CD4-positive, alpha-beta T cell treated with Interleukin-6 at 100 ng/mL for 8 hours (primary cell): ENCODE measurements around the gene ADAT1.

Experiments used
- DNase-seq: peaks from one replicate; pipeline ENCODE4 v3.0.0-alpha.2; 2020; ENCODE audit warnings: mixed read lengths, low spot score

Gene ADAT1, protein sequence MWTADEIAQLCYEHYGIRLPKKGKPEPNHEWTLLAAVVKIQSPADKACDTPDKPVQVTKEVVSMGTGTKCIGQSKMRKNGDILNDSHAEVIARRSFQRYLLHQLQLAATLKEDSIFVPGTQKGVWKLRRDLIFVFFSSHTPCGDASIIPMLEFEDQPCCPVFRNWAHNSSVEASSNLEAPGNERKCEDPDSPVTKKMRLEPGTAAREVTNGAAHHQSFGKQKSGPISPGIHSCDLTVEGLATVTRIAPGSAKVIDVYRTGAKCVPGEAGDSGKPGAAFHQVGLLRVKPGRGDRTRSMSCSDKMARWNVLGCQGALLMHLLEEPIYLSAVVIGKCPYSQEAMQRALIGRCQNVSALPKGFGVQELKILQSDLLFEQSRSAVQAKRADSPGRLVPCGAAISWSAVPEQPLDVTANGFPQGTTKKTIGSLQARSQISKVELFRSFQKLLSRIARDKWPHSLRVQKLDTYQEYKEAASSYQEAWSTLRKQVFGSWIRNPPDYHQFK

DNA sequence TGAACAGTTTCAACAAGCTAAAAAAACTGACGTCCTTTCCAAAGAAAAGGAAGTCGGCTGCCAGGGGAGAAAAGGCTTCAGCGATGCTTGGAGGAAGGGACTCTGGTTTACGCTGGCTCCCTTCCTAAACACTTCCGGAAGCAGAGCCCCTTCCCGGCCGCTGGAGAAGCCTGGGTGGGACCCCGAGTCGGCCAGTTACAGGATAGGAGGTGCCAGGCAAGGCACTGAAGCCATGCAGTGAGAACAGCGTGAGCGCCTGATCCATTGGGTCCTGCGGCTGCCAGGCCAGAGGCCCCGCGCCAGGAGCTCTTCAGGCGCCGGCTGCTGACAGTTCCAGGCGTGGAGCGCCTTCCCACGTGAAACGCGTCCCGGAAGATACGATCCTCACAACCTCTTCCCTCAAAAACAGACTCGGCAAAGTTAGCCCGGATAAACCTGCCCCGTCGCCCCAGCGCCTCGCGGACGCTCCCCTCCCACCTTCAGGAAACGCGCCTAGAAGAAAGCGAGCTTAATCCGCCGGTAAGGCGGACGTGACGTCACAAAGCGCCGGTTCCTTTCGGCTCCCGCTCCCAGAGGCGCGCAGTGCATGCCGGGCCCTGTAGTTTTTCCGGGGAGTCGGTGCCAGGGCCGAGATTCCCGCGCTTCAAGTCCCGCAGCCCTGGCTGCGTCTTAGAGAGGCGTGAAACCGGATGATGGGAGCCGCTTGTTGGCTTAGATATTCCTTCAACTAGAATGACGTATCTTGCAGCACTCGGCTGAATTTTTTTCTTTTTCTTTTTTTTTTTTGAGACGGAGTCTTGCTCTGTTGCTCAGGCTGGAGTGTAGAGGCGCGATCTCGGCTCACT lies at the start of gene ADAT1:
Gene ADAT1, minus strand, starts transcription at position 521 of the 845 bp plus-strand sequence. CDS start 2,482 bp downstream, outside the sequence.
- peak; percentile 96 for DNase-seq

DNA sequence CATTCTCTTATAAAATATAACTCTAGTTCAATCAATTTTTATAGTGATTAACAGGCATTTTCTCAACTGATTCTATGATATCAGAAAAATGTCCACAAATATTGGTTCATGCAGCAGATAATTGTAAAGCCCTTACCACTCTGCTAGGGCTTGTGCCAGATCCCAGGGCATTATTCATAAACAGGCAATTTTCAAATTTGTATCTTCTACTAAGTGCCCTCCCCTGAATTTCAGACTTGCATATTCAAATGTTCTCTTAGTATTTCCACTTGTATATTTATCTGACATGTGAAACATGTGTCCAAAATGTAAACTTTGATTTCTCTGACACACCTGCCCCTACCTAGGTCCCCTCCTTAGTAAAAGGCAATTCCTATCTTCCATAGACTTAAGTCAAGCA lies 44.4 kb upstream of the ADAT1 start:
- no peak for DNase-seq

DNA sequence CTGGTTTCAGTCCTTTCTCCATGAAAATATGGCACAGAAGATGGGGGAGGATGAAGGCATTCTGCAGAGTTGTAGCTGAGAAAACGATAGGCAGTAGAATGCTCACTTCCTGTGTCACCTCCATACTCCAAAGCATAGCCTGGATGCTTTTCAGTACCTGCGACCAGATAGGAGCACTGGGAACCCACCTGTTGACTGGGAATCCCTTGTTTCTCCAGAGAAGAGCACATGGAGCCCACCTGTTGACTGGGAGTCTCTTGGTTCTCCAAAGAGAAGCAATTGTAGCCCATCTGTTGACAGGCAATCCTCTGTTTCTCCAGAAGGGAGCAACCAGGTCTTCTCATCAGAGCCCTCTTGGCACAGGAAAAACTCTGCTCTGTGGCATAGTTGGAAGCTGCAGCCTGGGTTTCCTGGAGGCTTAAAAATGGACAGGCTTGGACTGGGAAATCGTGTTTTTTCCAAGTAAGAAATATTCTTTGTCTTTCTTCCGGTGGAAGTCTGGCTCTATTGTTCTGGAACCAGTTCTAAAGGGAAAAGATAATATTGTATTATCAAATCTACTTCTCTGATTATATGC lies 37.7 kb upstream of the ADAT1 start:
- DNase-seq: no peak

DNA sequence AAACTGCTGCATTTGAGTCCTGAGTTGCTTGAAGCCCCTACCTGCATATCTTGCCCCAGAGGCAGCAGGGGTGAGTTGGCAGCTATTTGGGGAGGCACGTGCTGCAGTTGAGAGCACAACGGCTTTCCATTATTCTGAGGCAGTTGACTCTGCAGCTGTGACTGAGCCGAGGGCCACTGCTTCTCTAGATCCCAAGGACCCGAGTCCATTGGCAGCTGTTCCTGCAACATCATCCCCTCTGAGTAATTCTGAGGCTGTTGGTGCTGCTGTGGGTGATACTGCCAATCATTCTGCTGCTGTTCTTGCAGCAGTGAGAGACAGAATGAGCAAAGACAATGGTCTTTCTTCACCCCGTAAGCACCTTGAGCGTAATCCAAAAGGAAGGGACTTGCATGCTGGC lies 37.2 kb upstream of the ADAT1 start:
- no peak for DNase-seq

DNA sequence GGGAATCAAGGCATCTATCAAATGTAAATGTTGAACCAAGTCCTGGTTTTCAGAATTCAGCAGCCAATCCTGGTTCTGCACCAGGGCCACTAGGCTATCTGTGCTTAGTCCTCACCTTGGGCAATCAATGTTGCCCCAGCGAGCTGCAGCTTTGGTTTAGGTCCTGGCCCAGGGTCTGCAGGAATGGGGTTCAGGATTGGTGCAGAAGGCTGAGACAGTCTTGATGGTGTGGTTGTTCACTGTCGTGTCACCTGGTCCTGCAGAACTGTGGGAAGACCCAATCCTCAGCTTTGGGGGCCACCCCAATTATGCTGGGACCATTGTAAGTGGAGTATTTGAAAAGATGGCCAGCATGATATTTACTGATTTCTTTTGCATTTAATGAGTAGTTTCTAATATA lies 35.1 kb upstream of the ADAT1 start:
- no peak for DNase-seq

DNA sequence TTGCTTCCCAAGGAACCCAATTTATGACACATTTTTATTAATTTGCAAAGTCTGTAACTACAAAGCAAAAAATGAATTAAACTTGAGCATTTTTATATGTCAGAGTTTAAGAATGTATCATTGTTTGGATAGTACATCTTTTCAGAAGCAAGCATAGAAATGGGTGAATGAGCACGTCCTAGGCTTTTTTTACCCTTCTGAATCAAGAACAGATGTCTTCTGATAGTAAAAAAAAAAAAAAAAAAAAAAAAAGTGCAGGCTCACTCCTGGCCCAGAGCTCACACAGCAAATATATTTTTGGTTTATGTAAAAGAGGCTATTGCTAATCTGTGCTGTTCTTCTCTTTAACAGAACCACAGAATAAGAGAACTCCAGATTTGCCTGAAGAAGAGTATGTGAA lies 30.8 kb upstream of the ADAT1 start:
- DNase-seq: no peak

DNA sequence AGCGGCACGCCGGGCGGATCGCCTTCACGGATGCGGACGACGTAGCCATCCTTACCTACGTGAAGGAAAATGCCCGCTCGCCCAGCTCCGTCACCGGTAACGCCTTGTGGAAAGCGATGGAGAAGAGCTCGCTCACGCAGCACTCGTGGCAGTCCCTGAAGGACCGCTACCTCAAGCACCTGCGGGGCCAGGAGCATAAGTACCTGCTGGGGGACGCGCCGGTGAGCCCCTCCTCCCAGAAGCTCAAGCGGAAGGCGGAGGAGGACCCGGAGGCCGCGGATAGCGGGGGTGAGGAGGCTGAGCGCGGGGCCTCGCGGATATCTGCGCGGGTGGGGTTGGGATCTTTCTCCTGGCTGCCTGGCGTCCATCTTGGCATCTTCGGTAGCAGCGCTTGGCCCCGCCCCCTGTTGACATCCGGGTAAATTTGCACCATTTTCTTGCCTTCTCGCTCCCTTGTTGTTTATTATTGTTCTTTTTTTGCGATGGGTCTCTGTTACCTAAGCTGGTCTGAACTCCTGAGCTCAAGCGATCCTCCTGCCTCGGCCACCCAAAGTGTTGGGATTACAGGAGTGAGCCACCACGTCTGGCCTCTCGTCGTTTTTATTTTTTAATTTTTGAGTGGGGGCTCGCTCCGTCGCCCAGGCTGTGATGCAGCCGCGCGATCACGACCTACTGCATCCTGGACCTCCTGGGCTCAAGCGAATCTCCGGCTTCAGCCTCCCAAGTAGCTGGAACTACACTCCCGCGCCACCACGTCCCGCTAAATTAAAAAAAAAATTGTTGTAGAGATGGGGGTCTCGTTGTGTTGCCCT lies 25.4 kb upstream of the ADAT1 start:
- DNase-seq: peak; percentile 81

DNA sequence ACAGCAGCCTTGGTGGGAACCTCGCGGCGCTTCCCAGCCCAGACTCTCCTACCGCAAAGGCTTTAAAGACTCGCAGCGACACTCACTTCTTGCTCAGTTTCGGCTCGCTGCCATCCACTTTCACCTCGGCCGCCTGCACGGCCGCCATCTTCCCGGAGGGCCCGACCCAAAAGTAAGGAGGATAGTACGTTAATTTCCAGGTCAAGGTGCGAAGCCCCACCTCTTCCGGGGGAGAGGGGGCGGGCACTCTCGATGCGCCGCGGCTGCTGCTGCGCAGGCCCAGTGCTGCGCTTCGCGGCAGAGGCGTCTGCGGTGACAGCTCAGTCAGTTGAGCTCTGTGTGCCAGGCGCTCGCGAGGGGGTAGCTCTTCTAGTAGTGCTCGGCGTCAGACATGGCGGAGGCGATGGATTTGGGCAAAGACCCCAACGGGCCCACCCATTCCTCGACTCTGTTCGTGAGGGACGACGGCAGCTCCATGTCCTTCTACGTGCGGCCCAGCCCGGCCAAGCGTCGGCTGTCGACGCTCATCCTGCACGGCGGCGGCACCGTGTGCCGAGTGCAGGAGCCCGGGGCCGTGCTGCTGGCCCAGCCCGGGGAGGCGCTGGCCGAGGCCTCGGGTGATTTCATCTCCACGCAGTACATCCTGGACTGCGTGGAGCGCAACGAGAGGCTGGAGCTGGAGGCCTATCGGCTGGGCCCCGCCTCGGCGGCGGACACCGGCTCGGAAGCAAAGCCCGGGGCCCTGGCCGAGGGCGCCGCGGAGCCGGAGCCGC lies 24.6 kb upstream of the ADAT1 start, which contains the start of the genes KARS1 and TERF2IP:
Gene KARS1, minus strand, starts transcription at position 174 of the 773 bp plus-strand sequence. Its CDS starts 26 bp downstream, at position 148.
Gene TERF2IP, plus strand, starts transcription at position 282 of the 773 bp plus-strand sequence. Its CDS starts 110 bp downstream, at position 392.
- DNase-seq: peak; percentile 94

DNA sequence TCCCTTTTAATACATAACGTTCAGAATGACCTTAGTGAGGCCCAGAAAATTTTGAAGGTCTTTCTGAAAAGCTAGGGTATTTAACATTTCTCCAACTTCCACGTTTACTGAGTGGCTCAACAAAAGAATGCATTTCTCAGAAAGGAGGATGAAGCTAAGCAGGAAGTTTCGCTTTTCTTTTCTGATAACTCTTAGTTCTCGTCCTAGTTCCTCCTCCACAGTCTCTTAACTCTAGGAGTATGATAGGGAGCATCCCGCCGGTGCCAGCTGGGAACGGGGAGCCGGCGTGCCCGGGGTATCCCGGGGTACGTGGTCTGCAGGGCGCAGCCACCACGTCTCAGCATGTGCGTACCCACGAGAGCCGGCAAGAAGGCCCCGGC lies 24.0 kb upstream of the ADAT1 start:
- no peak for DNase-seq

DNA sequence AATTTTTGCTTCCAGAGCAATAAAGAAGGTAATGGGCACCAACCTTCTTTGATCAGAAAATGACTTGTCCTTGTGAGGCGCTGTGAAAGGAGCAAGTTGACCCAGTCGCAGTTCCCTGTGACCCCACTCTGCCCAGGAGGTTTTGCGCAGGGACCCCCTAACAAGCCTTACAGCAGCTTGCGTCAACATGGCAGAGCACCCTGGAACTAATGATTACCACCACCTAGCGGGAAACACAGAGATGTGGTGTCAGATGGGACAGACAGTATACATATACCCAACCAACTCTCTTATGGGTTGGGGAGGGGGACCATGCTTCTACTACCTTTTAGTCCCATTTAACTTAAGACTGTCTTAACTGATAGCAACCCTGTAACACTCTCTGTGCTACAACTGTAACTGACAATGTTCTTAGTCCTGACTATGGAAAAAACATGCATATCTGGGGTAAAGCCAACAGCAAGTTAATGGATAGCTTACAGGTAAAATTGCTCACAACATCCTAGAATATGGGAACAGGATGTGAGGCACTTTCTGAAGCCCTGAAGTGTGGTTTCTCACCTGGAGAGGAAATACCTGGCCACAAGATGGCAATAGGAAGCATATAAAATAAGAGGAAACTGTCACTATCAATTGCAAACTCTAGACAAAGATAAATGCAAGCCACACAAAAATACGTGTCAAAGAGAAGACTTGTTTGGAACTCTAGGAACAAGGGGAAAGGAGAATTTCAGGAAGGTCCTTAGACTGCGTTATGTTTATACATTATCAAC lies 21.3 kb upstream of the ADAT1 start:
- peak; percentile 33 for DNase-seq

DNA sequence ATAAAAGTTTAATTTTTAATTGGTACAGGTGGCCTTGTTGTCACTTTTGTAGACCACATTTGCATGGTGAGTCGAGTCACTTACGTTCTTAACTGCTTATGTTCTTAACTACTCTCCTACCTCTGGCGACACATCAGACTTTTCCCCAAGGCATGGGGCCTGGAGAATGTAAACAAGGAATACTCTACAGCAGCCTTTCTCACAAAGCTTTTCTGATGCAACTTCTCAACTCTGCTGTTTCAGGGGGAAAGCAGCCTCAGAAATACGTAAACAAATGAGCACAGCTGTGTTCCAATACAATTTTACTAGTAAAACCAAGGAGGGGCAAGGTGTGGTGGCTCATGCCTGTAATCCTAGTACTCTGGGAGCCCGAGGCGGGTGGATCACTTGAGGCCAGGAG lies 17.5 kb upstream of the ADAT1 start:
- no peak for DNase-seq

DNA sequence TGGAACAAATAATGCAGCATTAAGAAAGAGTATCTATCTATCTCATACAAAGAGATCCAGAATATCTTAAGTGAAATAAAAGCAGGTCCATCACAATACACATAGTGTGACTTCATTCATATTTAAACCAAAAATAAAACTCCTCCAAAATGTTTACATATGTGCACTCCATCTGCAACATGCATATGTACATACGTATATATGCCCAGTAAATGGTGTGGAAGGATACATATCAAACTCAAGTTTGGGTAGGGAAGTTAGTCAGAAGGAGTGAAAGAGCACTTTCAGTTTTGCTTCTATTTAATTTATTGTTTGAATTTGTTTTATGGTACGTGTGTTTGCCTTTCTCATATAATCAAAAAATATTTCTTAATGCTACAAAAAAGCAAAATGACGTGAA lies 12.0 kb upstream of the ADAT1 start:
- no peak for DNase-seq

DNA sequence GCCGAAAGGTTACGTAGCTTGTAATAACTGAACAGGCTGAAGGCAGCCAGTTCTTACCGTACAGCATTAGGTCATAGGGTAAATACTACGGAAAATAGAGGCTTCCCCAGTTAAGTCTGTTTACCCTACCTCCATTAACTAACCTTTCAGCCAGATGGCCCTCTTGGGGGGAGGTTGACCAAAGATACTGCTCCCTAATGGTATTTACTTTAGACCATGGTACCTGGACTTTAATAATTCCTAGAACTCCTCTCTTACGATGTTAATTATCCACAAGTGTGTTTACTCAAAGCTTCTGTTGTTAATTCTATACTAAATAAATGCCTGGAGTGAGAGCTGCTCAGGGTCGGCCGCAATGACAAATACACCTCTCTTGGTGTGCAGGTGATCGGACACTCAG lies 9.8 kb upstream of the ADAT1 start:
- no peak for DNase-seq

DNA sequence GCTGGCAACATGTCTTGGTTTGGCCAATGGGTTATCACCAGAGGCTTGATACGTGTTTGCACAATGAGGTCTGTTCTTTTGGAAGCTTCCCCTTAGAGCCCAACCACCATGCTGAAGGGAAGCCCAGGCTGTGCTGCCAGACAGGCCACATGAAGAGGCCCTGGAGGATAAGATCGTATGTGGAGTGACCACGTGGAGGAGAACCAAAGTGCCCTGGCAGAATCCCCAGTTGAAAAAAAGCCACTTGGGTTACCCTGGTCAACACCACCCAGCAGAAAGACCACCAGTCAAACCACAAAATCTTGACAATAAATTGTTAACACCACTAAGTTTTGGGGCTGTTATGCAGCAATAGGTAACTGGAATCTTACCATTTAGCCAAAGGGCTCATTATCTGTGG lies 7.0 kb upstream of the ADAT1 start:
- DNase-seq: no peak

DNA sequence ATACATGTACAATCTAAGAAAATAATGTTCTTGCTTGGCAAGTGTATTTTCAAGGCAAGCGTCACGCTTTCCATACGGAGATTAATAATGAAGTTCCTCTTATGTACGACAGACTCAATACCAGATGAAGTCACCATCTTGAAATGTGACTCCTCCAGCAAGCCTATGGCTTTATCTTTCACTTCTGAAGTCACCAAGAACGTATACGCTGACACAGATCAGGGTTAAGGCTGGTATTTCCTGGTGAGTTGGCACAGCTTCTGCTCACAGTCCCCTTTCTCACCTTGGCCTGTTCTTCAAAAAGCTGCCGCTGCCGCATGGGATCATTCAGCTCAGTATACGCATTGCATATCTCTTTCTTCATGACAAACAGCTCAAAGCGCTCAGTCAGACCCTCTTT lies 6.1 kb upstream of the ADAT1 start:
- no peak for DNase-seq

DNA sequence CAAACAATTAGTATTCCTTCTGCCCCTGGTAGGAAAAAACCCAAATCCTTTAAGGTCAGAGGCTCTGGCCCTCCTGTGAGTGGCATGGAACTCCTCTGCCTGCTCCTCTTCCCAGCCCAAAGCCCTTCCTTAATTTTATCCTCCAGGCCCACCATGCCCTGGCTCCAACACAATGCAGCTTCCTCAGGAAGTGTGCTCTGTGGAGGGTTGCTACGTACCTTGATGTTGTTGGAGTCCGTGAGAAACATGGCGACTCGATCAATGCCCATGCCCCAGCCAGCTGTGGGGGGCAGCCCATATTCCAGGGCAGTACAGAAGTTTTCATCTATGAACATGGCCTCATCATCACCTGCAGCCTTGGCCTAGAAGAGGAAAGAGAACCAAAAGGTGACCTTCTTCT lies 5.3 kb upstream of the ADAT1 start:
- DNase-seq: no peak

DNA sequence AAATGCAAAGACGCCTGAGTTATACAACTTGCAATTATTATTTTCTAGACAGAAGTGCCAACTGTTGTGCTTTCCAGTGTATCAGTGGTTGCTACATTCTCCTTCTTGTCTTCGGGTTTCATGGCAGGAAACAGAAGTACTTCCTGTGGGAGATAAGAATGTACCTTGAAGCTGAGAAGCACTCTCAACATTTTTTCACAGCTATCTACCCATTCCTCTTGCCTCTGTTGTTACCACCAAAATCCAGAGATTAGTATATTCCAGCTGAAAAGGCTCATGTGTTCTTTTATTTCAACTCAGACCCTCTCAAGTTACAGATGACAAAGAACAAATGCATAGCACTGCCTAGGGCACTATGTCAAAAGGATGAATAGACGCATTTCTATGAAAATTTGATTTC lies 4.8 kb upstream of the ADAT1 start:
- DNase-seq: no peak

DNA sequence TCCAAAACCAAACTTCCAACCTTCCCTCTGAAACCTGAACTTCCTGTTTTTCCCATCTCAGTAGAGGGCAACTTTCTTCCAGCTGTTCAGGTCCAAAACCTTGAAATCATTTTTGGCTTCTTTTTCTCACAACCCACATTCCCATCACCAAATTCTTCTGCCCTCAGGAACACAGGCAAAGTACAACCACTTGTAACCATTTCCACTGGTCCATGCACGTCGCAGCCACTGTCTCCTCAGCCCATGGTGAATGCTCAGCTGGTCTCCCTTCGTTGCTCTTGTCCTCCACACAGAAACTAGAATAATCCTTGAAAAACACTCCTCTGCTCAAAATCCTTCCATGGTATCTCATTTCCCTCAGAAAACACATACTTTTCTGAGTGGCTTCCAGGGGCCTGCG lies 3.7 kb upstream of the ADAT1 start:
- DNase-seq: no peak

DNA sequence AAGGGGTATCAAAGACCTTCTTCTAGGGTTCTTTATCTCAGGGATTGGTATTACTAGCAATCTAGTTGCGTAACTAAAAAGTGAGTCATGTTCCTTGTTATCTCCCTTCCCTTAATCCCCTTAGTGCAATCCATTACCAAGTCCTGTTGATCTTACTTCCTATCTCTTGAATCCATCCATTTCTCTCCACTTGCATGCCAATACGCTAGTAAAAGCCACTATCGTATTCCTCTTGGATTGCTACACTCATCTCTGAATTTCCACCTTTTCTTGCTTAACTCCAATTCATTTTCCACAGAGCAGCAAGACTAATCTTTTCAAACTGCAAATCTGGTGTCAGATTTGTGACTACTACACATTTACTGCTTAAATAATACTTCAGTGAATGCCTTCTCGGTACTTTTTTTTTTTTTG lies 1.8 kb upstream of the ADAT1 start:
- no peak for DNase-seq

DNA sequence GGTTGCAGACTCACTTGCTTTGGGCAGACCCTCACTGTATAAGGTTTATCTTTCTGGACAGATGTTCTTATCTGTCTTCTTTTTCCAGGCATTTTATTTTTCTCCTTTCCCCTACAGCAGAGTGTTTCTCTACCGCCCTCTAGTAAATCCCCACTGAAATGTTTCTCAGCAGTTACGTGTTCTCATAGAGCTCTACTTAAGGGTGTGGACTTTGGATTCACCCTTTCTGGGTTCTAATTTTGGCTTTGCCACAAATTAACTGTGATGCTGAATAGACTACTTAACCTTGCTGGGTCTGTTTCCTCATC lies 2.0 kb downstream of the ADAT1 start:
- peak; percentile 22 for DNase-seq
